ENCODE results near the gene MFSD1. TPM values are rescaled to one million over a fixed set of nuclear protein-coding genes. Genes with fewer than 3 reads are reported as not detected.

MFSD1 gene
- polyA plus RNA-seq, 1 of the 3 experiments (the other 2 are of a cell fraction), result 44.9 TPM

GRCh38 chr3:158839966-158840365 is 38.1 kb downstream of the MFSD1 start:
- Histone ChIP-seq H3K9me3 (no peaks in the 10 kb centered on the region), H4K20me1 (ENCODE audit: insufficient read depth) (no peaks in the 10 kb centered on the region), H3K36me3 (replicated peaks in 1 of 2; ENCODE audit: control insufficient read depth in 1 of 2, insufficient read depth in 2 of 2, low read length in 1 of 2) (no peaks in the 10 kb centered on the region), H3K9me2 (no peaks in the 10 kb centered on the region), H3K4me3 (ENCODE audit: low read depth in 2 of 2, low read length in 1 of 2) (no peak overlapping the region), H2AFZ (ENCODE audit: low read depth) (no peak overlapping the region), H3K27ac (ENCODE audit: low read depth in 2 of 2, low read length in 1 of 2) (no peak overlapping the region), H3K79me2 (ENCODE audit: insufficient read depth) (no peaks in the 10 kb centered on the region), H3K4me2 (no peak overlapping the region), H3K9ac (no peak overlapping the region), H3K27me3 (ENCODE audit: insufficient read depth) (no peaks in the 10 kb centered on the region), H3F3A (replicated peaks; ENCODE audit: insufficient read depth) (no peaks in the 10 kb centered on the region), H3K4me1 (ENCODE audit: control insufficient read depth in 1 of 2, insufficient read depth in 2 of 2, low read depth in 1 of 2, low read length in 1 of 2) (no peaks in the 10 kb centered on the region)
- DNase-seq, result no peak
- ChIA-PET CTCF (interaction anchor here (1.0 to 15.3 kb wide), 2 partner anchors 421 to 964 kb away, joined by 3 to 322 read pairs; no protein-coding TSS in a partner anchor), POLR2A (no interaction called here)
- no peak for TF ChIP-seq TCF12 (IDR thresholded peaks at IDR 0.05)
- TF ChIP-seq MXI1 (IDR thresholded peaks at IDR 0.05; ENCODE audit: low read depth, low read length), result no peak
- no peak for TF ChIP-seq NRF1 (IDR thresholded peaks at IDR 0.05; ENCODE audit: low read depth, low read length)
- no peak for TF ChIP-seq POLR2AphosphoS5 (IDR thresholded peaks at IDR 0.05; ENCODE audit: low read depth, low read length)
- TF ChIP-seq REST (IDR thresholded peaks at IDR 0.05; ENCODE audit: low read depth, low read length), result no peak
- no peak for TF ChIP-seq YY1 (IDR thresholded peaks at IDR 0.05; ENCODE audit: low read depth)
- TF ChIP-seq SIN3A (IDR thresholded peaks at IDR 0.05; ENCODE audit: borderline replicate concordance, low read depth, low read length), result no peak
- no peak for TF ChIP-seq TAF1 (IDR thresholded peaks at IDR 0.05; ENCODE audit: borderline replicate concordance, low read depth, low read length)
- no peak for TF ChIP-seq RFX5 (IDR thresholded peaks at IDR 0.05; ENCODE audit: low read length)
- TF ChIP-seq FOXM1 (IDR thresholded peaks at IDR 0.05; ENCODE audit: low read depth), result no peak
- TF ChIP-seq MAX (IDR thresholded peaks at IDR 0.05; ENCODE audit: low read depth), result no peak
- TF ChIP-seq CHD2 (IDR thresholded peaks at IDR 0.05; ENCODE audit: low read length, partially characterized antibody), result no peak
- TF ChIP-seq ELF1 (IDR thresholded peaks at IDR 0.05), result no peak
- TF ChIP-seq RXRA (IDR thresholded peaks at IDR 0.05; ENCODE audit: borderline replicate concordance, low read depth), result no peak
- TF ChIP-seq EP300 (IDR thresholded peaks at IDR 0.05; ENCODE audit: borderline replicate concordance in 1 of 2, low read depth in 1 of 2, low read length in 1 of 2), result no peak
- TF ChIP-seq NFIC (IDR thresholded peaks at IDR 0.05; ENCODE audit: borderline replicate concordance), result no peak
- no peak for TF ChIP-seq USF1 (IDR thresholded peaks at IDR 0.05; ENCODE audit: borderline replicate concordance, low read depth)
- no peak for TF ChIP-seq FOXJ3 (CRISPR knock-in tag; IDR thresholded peaks at IDR 0.05)
- TF ChIP-seq USF2 (IDR thresholded peaks at IDR 0.05; ENCODE audit: borderline replicate concordance, low read depth, low read length), result no peak
- WGBS (ENCODE audit: low lambda C conversion rate), result 94% methylated on average over 6 of the region's 6 CpGs

All from SK-N-SH (cell line).